SHP77 (cell line): ENCODE results near the gene PCTP.

ENCODE experiments used
- DNase-seq, 2 experiments: peaks; one replicate each; lab custom pipeline; 2025; lab: John Stamatoyannopoulos, UW

PCTP gene

DNA sequence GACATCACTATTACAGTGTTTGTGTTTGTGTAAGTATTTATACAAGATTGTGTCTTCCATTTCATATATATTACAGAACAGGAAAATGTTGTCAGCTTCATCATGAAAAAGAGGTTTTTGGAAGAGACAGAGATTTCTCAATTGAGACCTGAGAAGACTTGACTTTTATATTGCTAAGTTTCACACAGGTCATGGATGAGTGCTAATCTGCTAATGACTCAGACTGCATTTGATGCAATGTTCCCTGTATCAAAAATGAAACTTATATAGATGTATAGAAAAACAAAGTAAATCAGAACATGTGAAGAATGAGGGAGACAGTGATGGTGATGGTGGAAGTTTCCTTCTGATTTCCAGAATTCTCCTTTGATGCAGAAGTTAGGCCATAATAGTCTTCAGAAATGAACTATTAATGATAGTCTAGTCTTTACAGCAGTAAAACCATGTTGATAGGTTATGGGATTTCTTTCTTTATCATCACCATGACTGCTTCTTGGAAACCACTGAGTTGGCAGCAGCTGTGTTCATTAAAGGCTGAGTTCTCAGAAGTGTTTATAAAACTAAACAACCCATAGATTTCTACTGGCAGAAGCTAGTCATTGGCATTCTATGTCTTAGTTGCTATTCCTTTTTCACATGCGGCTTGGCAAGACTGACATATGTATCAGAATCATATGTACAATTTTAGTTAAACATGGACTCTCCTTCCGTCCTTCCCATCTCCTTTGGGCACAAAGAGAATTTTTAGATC is 56.1 kb downstream of the PCTP start:
- no peak for DNase-seq

DNA sequence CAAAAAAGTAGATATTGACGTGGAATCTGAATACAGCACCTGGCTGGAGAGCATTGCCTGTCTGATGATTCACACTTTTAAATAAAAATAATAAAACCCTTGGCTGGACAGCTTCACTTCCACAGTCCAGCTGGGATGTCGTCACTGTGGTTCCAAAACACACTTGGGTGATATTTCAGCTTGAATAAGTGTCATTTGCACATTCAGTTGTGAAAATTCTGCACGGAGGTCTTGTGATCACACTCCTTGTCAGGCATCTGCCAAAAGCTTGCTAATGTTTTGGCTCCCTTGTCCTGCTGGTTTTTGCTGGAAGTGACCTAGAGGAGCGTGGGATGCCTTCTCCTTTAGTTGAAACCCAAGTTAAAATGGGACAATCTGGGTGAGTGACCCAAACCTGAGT is 60.7 kb downstream of the PCTP start:
- DNase-seq = no peak

DNA sequence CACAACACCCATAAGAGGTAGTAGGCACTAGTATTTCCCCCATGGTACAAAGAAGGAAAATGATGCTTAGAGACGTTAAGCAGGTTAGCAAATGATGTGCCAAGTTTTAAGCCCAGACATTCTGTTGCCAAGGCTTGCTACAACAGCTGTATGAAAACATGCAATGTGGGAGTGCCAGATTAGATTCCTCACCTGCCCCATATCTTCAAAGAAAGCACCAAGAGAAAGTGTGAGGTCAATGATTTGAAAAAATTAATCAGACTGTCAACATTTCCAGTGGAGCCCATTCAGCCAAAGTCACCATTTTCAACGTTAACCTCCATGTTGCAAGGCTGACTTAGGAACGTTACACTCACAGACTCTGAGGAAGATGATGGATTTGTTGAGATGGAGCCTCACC is 61.5 kb downstream of the PCTP start:
- no peak for DNase-seq

DNA sequence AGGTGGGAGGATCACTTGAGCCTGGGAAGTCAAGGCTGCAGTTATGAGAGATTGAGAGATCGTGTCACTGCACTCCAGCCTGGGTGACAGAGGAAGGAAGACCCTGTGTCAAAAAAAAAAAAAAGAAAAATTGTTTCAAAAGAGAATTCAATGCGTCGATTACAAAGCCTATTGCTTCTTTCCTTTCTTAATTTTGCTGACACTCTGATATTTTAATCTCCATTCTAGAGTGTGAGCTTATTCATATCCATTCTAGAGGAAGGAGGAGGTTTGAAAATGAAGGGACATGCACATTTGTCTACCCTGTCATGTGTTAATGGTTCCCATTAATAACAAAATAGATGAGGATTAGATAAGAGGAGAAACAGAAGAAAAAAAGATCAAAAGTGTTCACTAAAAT is 63.1 kb downstream of the PCTP start:
- DNase-seq = no peak

DNA sequence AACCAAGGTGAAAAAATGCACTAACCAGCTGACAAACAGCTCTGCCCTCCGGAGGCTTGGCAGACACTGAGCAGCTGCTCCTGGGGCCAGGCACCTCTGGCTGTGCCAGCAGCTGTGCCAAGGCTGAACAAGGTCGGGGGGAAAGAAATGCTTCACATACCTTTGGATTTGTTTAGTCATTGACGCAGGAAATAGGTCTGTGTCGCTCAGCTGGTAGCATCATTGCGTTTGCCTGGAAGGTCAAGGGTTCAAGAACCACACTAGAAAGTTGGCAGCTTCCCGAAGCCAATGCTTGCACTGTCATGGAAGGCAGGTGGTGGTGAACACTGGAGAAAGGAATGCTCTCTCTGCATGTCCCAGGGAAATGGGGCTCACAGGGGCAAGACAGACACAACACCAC is 63.5 kb downstream of the PCTP start:
- no peak for DNase-seq

DNA sequence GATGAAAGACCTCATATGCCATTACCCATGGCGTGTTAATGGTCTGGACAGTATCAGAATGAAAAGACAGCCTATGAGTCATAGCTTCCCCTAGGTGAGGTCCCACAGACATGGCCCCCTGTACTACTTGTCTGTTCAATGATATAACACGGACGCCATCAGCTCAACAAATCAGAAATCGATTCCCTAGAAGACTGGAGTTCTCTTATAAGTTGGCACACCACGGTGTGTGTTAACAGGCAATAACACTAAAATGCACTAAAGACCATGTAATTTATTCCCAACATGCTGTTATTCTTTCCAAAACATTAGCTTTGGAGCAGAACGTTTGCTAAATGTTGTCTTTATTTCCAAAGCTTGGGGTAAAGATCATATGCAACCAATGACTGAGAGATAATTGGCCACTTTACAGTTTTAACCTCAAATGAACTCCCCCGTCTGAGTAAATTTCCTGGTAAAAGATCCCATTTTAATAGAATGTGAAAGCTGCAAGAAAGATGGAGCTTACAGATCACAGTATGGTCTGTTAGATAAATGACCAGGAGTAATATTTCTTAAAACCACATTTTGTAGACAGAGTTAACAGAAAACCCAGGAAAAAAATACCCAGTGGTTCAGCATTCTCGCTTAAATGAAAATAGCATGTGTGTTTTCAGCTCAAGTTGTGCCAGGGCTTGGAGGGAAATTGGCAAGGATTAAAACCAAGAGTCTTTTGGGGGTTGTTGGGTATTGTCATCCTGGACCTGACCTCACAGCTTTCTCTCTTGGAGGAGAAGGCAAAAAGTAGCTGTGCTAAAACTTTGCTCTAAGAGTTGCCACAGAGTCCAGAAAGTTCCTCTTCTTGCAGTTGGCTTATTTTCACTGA is 65.9 kb downstream of the PCTP start:
- no peak for DNase-seq

DNA sequence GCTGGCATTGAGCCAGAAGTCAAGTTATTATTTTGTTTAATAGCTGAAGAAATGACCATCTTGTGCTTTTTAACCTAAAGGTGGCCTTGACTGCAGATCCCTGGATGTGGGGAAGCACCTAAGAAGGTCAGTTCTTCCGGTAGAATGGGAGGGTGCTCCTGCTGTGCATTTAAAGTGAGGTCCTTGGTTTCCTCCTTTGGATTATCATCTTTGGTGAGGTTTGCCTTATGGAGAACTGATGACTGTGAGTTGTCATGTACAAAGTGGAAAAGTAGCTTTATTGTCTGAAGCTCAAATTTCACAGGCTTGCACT is 66.5 kb downstream of the PCTP start:
- DNase-seq = no peak

DNA sequence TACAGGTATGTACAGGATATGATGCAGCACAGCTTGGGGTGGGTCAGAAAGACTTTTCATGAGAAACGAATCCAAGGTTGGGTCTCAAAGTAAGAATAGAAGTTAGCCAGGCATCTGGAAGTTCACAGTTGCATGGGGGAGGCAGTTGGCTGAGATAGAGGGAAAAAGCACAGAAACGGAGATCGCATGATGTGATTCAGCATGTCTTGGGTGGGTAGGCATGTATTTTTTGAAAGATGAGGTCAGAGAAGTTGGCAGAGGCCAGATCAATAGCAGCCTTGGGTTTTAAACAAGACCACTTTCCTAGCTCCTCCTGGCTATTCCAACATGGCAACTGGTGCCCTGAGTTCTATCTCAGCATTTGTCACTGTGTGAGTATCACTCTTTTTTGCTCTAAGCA is 67.2 kb downstream of the PCTP start:
- DNase-seq = no peak

DNA sequence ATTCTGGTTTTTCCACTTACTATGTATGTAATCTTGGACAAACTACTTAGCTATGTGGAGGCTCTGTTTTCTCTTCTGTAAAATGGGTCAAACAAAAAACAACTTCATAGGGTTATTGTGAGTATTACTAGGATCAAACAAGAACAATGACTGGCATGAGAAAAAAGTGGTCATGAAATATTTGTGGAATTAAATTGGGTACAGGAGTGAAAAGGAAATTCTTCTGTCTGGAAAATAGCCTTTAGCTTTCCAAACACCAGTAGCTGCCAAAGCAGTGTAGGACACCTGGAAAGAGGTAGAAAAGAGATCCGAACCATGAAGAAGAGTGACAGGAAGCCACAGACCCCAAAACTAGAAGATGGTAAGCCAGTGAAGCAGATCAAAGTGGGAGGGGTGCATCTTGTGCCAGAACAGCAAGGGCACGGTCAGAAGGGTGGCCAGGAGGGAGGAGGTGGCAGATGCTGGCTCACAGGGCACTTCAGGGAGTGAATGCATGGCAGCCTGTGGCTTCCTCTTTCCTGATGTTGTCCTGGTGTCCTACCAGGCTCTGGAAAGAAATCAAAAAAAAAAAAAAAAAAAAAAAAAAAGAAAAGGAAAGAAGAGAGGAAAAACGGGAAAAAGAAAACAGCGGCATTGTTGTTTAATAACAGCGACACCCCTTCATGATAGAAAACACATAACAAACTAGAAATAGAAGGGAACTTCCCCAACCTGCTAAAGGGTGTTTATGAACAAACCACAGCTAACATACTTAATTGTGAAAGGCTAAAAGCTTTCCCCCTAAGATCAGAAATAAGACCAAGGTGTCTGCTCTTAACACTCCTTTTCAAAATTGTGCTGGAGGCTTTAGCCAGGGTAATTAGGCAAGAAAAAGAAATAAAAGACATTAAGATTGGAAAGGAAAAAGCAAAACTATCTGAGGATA is 67.9 kb downstream of the PCTP start:
- no peak for DNase-seq

DNA sequence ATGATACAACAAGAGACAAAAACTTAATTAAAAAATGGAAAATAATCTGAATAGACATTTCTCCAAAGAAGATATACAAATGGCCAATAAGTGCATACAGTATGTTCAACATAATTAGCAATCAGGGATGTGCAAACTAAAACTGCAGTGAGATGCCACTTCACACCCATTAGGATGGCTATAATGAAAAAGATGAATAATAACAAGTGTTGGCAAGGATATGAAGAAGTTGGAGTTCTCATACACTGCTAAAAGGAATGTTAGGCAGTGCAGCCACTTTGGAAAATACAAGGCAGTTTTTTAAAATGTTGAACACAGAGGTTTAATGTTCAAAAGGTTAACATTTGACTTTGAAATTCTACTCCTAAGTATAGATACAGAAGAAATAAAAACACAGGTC is 69.8 kb downstream of the PCTP start:
- DNase-seq = no peak

DNA sequence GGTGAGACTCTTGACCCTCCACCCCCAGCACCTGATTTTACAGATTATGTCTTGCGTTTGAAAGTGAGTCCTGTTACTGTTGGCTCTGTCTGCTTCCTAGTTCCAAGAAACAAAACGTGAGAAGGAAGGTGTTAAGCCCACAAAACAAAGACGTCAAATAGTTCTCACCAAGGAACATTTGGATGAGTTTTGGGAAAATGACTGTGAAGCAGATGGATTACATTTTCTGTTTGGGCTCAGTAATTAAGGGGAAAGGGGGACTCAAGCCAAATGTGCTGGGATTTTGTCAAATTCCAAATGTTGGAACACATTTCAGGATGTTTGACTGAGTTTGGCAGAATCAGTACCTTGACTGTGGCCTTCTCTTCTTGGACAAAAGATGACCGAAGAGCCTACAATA is 71.2 kb downstream of the PCTP start:
- DNase-seq = no peak

DNA sequence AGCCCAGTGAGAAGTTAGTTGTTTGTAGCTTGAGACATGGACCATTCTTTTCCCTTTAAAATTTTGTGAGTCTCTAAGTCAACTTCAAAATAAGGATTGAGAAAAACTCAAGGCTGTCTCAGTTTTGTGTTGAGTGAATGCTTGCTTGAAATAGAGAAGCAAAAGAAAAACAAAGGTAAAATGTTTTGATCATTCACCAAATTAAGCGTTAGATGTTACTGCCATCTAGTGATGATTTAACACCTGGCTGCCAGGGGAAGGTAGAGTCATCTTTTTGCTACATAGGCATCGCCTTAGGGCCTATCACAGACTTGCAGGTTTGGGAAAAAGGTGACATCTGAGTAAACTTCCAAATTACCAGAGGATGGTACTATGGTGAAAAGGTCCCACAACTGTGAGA is 74.4 kb downstream of the PCTP start:
- DNase-seq = peak in 1 of 2 experiments; percentile 2
